ENCODE results near the gene COL15A1.

COL15A1 gene

GRCh38 chr9:99034149-99034548 is 90.4 kb downstream of the COL15A1 start:
- peaks cover 6 to 73% (median 59%) of the 10 kb centered on the region in 5 donors for H3K36me3 ChIP-seq (ENCODE audit: control insufficient read depth in 5 of 5, insufficient read depth in 5 of 5, low read length in 5 of 5)
- H3K9me3 ChIP-seq (ENCODE audit: control insufficient read depth in 5 of 5, low read length in 5 of 5) = no peaks in the 10 kb centered on the region
- peaks cover 0 to 12% (median 0%) of the 10 kb centered on the region in 5 donors for H3K4me1 ChIP-seq (ENCODE audit: control insufficient read depth in 5 of 5, insufficient read depth in 5 of 5, low read length in 5 of 5)
- no peaks in the 10 kb centered on the region for H3K27me3 ChIP-seq (ENCODE audit: control insufficient read depth in 5 of 5, insufficient read depth in 4 of 5, low read length in 5 of 5)
- H3K9ac ChIP-seq (ENCODE audit: low read length in 5 of 5) = no peak overlapping the region
- no peak overlapping the region for H3K4me3 ChIP-seq (ENCODE audit: low read depth in 1 of 5, low read length in 5 of 5)
- no peak overlapping the region for H3K27ac ChIP-seq (ENCODE audit: low read depth, low read length)

- H3K4me3 ChIP-seq (ENCODE audit: low read depth in 1 of 5, low read length in 5 of 5) = no peak overlapping the region
- H3K9me3 ChIP-seq (ENCODE audit: control insufficient read depth in 5 of 5, low read length in 5 of 5) = no peaks in the 10 kb centered on the region
- no peak overlapping the region for H3K9ac ChIP-seq (ENCODE audit: low read length in 5 of 5)
- H3K27me3 ChIP-seq (ENCODE audit: control insufficient read depth in 5 of 5, insufficient read depth in 4 of 5, low read length in 5 of 5) = no peaks in the 10 kb centered on the region
- H3K4me1 ChIP-seq (ENCODE audit: control insufficient read depth in 5 of 5, insufficient read depth in 5 of 5, low read length in 5 of 5) = peaks cover 0 to 6% (median 4%) of the 10 kb centered on the region in 5 donors
- peaks cover 6 to 77% (median 67%) of the 10 kb centered on the region in 5 donors for H3K36me3 ChIP-seq (ENCODE audit: control insufficient read depth in 5 of 5, insufficient read depth in 5 of 5, low read length in 5 of 5)
- no peak overlapping the region for H3K27ac ChIP-seq (ENCODE audit: low read depth, low read length)
Measured at GRCh38 chr9:99035313-99035712, 91.6 kb downstream of the COL15A1 start.

GRCh38 chr9:99037769-99038483 is 94.2 kb downstream of the COL15A1 start:
- Histone ChIP-seq H3K4me3 (ENCODE audit: low read depth in 1 of 5, low read length in 5 of 5) (no peak overlapping the region), H3K27ac (ENCODE audit: low read depth, low read length) (no peak overlapping the region), H3K4me1 (ENCODE audit: control insufficient read depth in 5 of 5, insufficient read depth in 5 of 5, low read length in 5 of 5) (peaks cover 0 to 20% (median 3%) of the 10 kb centered on the region in 5 donors), H3K27me3 (ENCODE audit: control insufficient read depth in 5 of 5, insufficient read depth in 4 of 5, low read length in 5 of 5) (no peaks in the 10 kb centered on the region), H3K9ac (ENCODE audit: low read length in 5 of 5) (no peak overlapping the region), H3K36me3 (ENCODE audit: control insufficient read depth in 5 of 5, insufficient read depth in 5 of 5, low read length in 5 of 5) (peaks cover 10 to 92% (median 78%) of the 10 kb centered on the region in 5 donors), H3K9me3 (ENCODE audit: control insufficient read depth in 5 of 5, low read length in 5 of 5) (no peaks in the 10 kb centered on the region)

- Histone ChIP-seq H3K27me3 (ENCODE audit: control insufficient read depth in 5 of 5, insufficient read depth in 4 of 5, low read length in 5 of 5) (no peaks in the 10 kb centered on the region), H3K27ac (ENCODE audit: low read depth, low read length) (no peak overlapping the region), H3K4me1 (ENCODE audit: control insufficient read depth in 5 of 5, insufficient read depth in 5 of 5, low read length in 5 of 5) (peaks cover 0 to 25% (median 3%) of the 10 kb centered on the region in 5 donors), H3K36me3 (ENCODE audit: control insufficient read depth in 5 of 5, insufficient read depth in 5 of 5, low read length in 5 of 5) (peaks cover 10 to 92% (median 82%) of the 10 kb centered on the region in 5 donors), H3K9ac (ENCODE audit: low read length in 5 of 5) (no peak overlapping the region), H3K4me3 (ENCODE audit: low read depth in 1 of 5, low read length in 5 of 5) (no peak overlapping the region), H3K9me3 (ENCODE audit: control insufficient read depth in 5 of 5, low read length in 5 of 5) (no peaks in the 10 kb centered on the region)
Measured at GRCh38 chr9:99038484-99038820, 94.7 kb downstream of the COL15A1 start.

- no peaks in the 10 kb centered on the region for H3K27me3 ChIP-seq (ENCODE audit: control insufficient read depth in 5 of 5, insufficient read depth in 4 of 5, low read length in 5 of 5)
- H3K4me3 ChIP-seq (ENCODE audit: low read depth in 1 of 5, low read length in 5 of 5) = no peak overlapping the region
- H3K27ac ChIP-seq (ENCODE audit: low read depth, low read length) = no peak overlapping the region
- peaks cover 11 to 93% (median 82%) of the 10 kb centered on the region in 5 donors for H3K36me3 ChIP-seq (ENCODE audit: control insufficient read depth in 5 of 5, insufficient read depth in 5 of 5, low read length in 5 of 5)
- H3K4me1 ChIP-seq (ENCODE audit: control insufficient read depth in 5 of 5, insufficient read depth in 5 of 5, low read length in 5 of 5) = peaks cover 0 to 27% (median 3%) of the 10 kb centered on the region in 5 donors
- peaks cover 0 to 5% (median 3%) of the 10 kb centered on the region in 5 donors for H3K9me3 ChIP-seq (ENCODE audit: control insufficient read depth in 5 of 5, low read length in 5 of 5)
- H3K9ac ChIP-seq (ENCODE audit: low read length in 5 of 5) = no peak overlapping the region
Measured at GRCh38 chr9:99039505-99040182, 95.9 kb downstream of the COL15A1 start.

GRCh38 chr9:99040251-99040900 is 96.7 kb downstream of the COL15A1 start:
- H3K4me1 ChIP-seq (ENCODE audit: control insufficient read depth in 5 of 5, insufficient read depth in 5 of 5, low read length in 5 of 5) = peaks cover 0 to 27% (median 3%) of the 10 kb centered on the region in 5 donors
- H3K9ac ChIP-seq (ENCODE audit: low read length in 5 of 5) = no peak overlapping the region
- no peak overlapping the region for H3K27ac ChIP-seq (ENCODE audit: low read depth, low read length)
- peaks cover 17 to 93% (median 82%) of the 10 kb centered on the region in 5 donors for H3K36me3 ChIP-seq (ENCODE audit: control insufficient read depth in 5 of 5, insufficient read depth in 5 of 5, low read length in 5 of 5)
- H3K27me3 ChIP-seq (ENCODE audit: control insufficient read depth in 5 of 5, insufficient read depth in 4 of 5, low read length in 5 of 5) = no peaks in the 10 kb centered on the region
- no peak overlapping the region for H3K4me3 ChIP-seq (ENCODE audit: low read depth in 1 of 5, low read length in 5 of 5)
- peaks cover 0 to 9% (median 4%) of the 10 kb centered on the region in 5 donors for H3K9me3 ChIP-seq (ENCODE audit: control insufficient read depth in 5 of 5, low read length in 5 of 5)

GRCh38 chr9:99040911-99041582 is 97.3 kb downstream of the COL15A1 start:
- Histone ChIP-seq H3K9me3 (ENCODE audit: control insufficient read depth in 5 of 5, low read length in 5 of 5) (peaks cover 0 to 9% (median 4%) of the 10 kb centered on the region in 5 donors), H3K27me3 (ENCODE audit: control insufficient read depth in 5 of 5, insufficient read depth in 4 of 5, low read length in 5 of 5) (no peaks in the 10 kb centered on the region), H3K4me1 (ENCODE audit: control insufficient read depth in 5 of 5, insufficient read depth in 5 of 5, low read length in 5 of 5) (peaks cover 0 to 27% (median 3%) of the 10 kb centered on the region in 5 donors), H3K27ac (ENCODE audit: low read depth, low read length) (no peak overlapping the region), H3K9ac (ENCODE audit: low read length in 5 of 5) (no peak overlapping the region), H3K4me3 (ENCODE audit: low read depth in 1 of 5, low read length in 5 of 5) (no peak overlapping the region), H3K36me3 (ENCODE audit: control insufficient read depth in 5 of 5, insufficient read depth in 5 of 5, low read length in 5 of 5) (peaks cover 17 to 93% (median 82%) of the 10 kb centered on the region in 5 donors)

GRCh38 chr9:99041618-99042017 is 97.9 kb downstream of the COL15A1 start:
- Histone ChIP-seq H3K9me3 (ENCODE audit: control insufficient read depth in 5 of 5, low read length in 5 of 5) (peaks cover 0 to 9% (median 4%) of the 10 kb centered on the region in 5 donors), H3K36me3 (ENCODE audit: control insufficient read depth in 5 of 5, insufficient read depth in 5 of 5, low read length in 5 of 5) (peaks cover 20 to 93% (median 82%) of the 10 kb centered on the region in 5 donors), H3K27ac (ENCODE audit: low read depth, low read length) (no peak overlapping the region), H3K27me3 (ENCODE audit: control insufficient read depth in 5 of 5, insufficient read depth in 4 of 5, low read length in 5 of 5) (no peaks in the 10 kb centered on the region), H3K4me3 (ENCODE audit: low read depth in 1 of 5, low read length in 5 of 5) (no peak overlapping the region), H3K9ac (ENCODE audit: low read length in 5 of 5) (no peak overlapping the region), H3K4me1 (ENCODE audit: control insufficient read depth in 5 of 5, insufficient read depth in 5 of 5, low read length in 5 of 5) (peaks cover 0 to 27% (median 3%) of the 10 kb centered on the region in 5 donors)

- no peak overlapping the region for H3K27ac ChIP-seq (ENCODE audit: low read depth, low read length)
- H3K27me3 ChIP-seq (ENCODE audit: control insufficient read depth in 5 of 5, insufficient read depth in 4 of 5, low read length in 5 of 5) = no peaks in the 10 kb centered on the region
- H3K36me3 ChIP-seq (ENCODE audit: control insufficient read depth in 5 of 5, insufficient read depth in 5 of 5, low read length in 5 of 5) = peaks cover 20 to 95% (median 82%) of the 10 kb centered on the region in 5 donors
- H3K4me3 ChIP-seq (ENCODE audit: low read depth in 1 of 5, low read length in 5 of 5) = no peak overlapping the region
- no peak overlapping the region for H3K9ac ChIP-seq (ENCODE audit: low read length in 5 of 5)
- H3K9me3 ChIP-seq (ENCODE audit: control insufficient read depth in 5 of 5, low read length in 5 of 5) = peaks cover 0 to 9% (median 4%) of the 10 kb centered on the region in 5 donors
- H3K4me1 ChIP-seq (ENCODE audit: control insufficient read depth in 5 of 5, insufficient read depth in 5 of 5, low read length in 5 of 5) = peaks cover 0 to 27% (median 3%) of the 10 kb centered on the region in 5 donors
Measured at GRCh38 chr9:99042620-99043019, 98.9 kb downstream of the COL15A1 start.
